ENCODE data around the gene EPB41L3.

The EPB41L3 gene

GRCh38 chr18:5542515-5543035 lies 1.2 kb downstream of the EPB41L3 start:
- H3K27ac ChIP-seq, result no peak overlapping the region
- TF ChIP-seq, protein P1, sequence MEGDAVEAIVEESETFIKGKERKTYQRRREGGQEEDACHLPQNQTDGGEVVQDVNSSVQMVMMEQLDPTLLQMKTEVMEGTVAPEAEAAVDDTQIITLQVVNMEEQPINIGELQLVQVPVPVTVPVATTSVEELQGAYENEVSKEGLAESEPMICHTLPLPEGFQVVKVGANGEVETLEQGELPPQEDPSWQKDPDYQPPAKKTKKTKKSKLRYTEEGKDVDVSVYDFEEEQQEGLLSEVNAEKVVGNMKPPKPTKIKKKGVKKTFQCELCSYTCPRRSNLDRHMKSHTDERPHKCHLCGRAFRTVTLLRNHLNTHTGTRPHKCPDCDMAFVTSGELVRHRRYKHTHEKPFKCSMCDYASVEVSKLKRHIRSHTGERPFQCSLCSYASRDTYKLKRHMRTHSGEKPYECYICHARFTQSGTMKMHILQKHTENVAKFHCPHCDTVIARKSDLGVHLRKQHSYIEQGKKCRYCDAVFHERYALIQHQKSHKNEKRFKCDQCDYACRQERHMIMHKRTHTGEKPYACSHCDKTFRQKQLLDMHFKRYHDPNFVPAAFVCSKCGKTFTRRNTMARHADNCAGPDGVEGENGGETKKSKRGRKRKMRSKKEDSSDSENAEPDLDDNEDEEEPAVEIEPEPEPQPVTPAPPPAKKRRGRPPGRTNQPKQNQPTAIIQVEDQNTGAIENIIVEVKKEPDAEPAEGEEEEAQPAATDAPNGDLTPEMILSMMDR (conservative IDR thresholded peaks at IDR 0.05), result no peak

GRCh38 chr18:5541644-5542043 lies 2.2 kb downstream of the EPB41L3 start:
- TF ChIP-seq, protein P1 (conservative IDR thresholded peaks at IDR 0.05), result no peak
- no peak overlapping the region for H3K27ac ChIP-seq

DNA sequence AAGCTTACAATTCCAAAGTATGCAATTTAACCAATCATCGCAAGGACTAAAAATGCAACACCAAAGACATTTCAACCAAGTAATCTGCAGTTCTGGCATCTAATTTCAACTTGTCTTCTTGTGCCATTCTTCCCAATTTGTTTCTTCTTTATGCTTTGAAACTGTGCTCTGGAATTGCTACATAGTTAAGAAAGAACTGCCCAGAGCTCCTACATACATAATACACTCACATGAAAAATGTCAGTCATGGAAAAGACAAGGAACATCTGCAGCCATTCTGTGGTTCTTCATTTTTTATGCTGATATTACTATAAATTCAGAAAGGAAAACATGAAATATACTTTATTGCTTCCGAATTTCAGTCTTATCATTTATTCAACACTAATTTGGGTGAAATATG lies 4.4 kb downstream of the EPB41L3 start:
- H3K27ac ChIP-seq, result no peak overlapping the region
- TF ChIP-seq, protein P1 (conservative IDR thresholded peaks at IDR 0.05), result no peak

DNA sequence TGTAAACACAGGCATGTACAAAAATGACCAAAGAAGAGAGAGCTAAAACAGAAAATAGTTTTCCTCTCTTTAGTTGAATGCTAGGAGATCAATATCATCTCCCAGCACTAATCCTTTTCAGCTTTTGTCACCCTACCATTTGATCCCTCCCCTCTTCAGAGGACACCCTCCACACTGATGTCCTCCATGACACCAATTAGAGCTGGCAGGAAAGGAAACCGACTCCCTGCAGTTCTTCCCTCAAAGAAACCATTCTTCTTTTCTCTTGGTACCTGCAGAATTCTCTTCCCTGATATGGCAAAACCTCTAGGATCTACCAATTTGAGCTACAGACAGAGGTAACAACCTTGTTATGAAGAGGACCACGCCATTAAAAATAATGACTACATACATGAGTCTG lies 5.3 kb downstream of the EPB41L3 start:
- no peak overlapping the region for H3K27ac ChIP-seq
- TF ChIP-seq, protein P1 (conservative IDR thresholded peaks at IDR 0.05), result no peak

DNA sequence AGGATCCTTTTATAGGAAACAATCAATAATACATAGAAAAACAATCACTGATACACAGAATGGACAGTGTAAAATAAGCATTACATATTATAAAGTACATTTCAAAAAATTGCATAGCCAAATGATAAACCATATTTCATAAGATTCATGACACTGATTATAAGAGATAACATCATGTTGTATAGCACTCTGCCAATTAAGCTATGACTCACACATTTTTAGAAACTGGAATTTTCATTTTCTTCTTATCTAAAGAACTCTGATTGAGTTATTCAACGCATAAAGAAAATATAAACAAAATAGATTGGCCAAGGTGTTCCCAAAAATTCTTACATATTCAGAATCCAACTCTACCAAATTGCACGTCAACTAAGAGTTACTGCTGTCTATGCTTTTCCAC lies 5.9 kb downstream of the EPB41L3 start:
- H3K27ac ChIP-seq, result no peak overlapping the region
- TF ChIP-seq, protein P1 (conservative IDR thresholded peaks at IDR 0.05), result no peak

DNA sequence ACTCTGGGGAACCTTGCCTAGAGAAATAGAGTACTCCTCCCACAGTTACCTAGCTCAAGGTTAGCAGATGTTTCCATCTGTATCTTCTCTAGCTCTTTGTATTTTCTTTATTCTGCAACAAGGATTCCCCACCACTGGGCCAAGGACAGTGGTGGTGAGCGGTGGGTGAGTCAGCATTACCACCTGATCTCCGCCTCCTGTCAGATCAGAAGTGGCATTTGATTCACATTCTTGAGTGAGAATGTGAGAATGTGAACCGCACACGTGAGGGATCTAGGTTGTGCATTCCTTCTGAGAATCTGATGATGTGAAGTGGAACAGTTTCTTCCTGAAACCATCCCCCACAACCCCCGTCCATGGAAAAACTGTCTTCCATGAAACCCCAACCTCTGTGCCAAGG lies 9.0 kb downstream of the EPB41L3 start:
- TF ChIP-seq, protein P1 (conservative IDR thresholded peaks at IDR 0.05), result no peak
- H3K27ac ChIP-seq, result no peak overlapping the region

- TF ChIP-seq, protein P1 (conservative IDR thresholded peaks at IDR 0.05), result no peak
- H3K27ac ChIP-seq, result no peak overlapping the region
These were observed 11.7 kb downstream of the EPB41L3 start for GRCh38 chr18:5532066-5532465.

Data from VCaP (cell line).